SH-SY5Y (cell line): Measurements from ENCODE around the gene TSPAN8.

Source experiments
- GATA2 ChIP-seq: IDR thresholded peaks from 2 replicates; pipeline ENCODE4 v1.6.1; 2011; ENCODE audit warnings: mild to moderate bottlenecking, low read depth, low read length
- GATA3 ChIP-seq: IDR thresholded peaks from 2 replicates; pipeline ENCODE4 v1.6.1; 2011; ENCODE audit warnings: low read depth, mild to moderate bottlenecking, low read length, moderate library complexity

DNA sequence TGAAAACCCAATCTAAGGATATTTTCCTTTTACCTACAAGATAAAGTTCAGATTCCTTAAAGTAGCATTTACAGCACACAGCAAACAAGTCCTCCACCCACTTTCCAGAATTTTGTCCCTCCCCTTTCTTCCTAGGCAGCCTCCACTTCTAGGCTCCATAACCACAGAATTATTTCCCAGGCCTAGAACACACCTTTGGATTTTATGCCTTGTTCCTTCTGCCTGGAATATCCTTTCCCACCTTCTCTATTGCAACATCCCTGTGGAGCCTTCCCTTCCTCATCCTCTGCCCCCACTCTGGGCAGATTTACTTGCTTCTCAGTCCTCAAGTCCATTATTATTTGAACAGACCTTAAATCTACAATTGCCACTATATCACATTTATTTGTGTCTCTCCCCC is 2.1 kb upstream of the TSPAN8 start:
- no peak for TF ChIP-seq GATA2
- TF ChIP-seq GATA3, result no peak
